Measurements from ENCODE around the gene UBE2G1. TPM values are rescaled to one million over a fixed set of nuclear protein-coding genes. Genes with fewer than 3 reads are reported as not detected.

The UBE2G1 gene
- total and polyA plus RNA-seq, 10 of the 15 experiments (the other 5 are each of a cell fraction or from before 2014, with no cell fraction given), result 24.4 to 139 (median 77.4) TPM

- no peak for DNase-seq (ENCODE audit: low read depth, low spot score)
- BruUV-seq (replicated peaks), result no TSS peak
- WGBS (ENCODE audit: insufficient coverage, insufficient replicate concordance, low lambda C conversion rate, missing lambda C conversion rate), result 94% methylated on average over 5 of the region's 5 CpGs
- POLR2A ChIA-PET, result interaction anchor here (1.0 to 1.1 kb wide), 2 partner anchors 63 to 92 kb away, joined by 3 to 4 read pairs; no protein-coding TSS in a partner anchor
- RAD21 ChIA-PET (ENCODE audit: unreplicated experiment), result interaction anchor here (0.5 to 0.9 kb wide), 2 partner anchors 21 to 143 kb away, joined by 4 to 5 read pairs; no protein-coding TSS in a partner anchor
- no peak for FAIRE-seq
- intact Hi-C loops (cut with micrococcal nuclease; ENCODE audit: unreplicated experiment) (no loop called here), in situ Hi-C loops (cut with MboI) (no loop called here)
- peak overlapping the region; percentile 18; the same call in 1 of the 2 replicates for H3K27ac ChIP-seq (ENCODE audit: control insufficient read depth, insufficient read depth)
- CTCF ChIA-PET, result interaction anchor here (1.0 to 1.4 kb wide), 7 partner anchors 10 to 71 kb away, joined by 3 to 6 read pairs (median 3); no protein-coding TSS in a partner anchor
- H3K27me3 ChIP-seq (replicated peaks in 1 of 2; ENCODE audit: control insufficient read depth in 2 of 2, insufficient read depth in 2 of 2, low read length in 1 of 2), result no peaks in the 10 kb centered on the region
- H2AFZ ChIP-seq (ENCODE audit: control insufficient read depth, low read depth, low read length), result no peak overlapping the region
- no peaks in the 10 kb centered on the region for H3K9me3 ChIP-seq (replicated peaks; ENCODE audit: control insufficient read depth, insufficient read depth, low read length)
- peak overlapping the region; percentile 2; the same call in 1 of the 2 replicates for H3K4me2 ChIP-seq (ENCODE audit: control insufficient read depth, insufficient read depth)
- H3K4me3 ChIP-seq, result no peak overlapping the region
- no peaks in the 10 kb centered on the region for H4K20me1 ChIP-seq (ENCODE audit: control insufficient read depth, insufficient read depth)
- TF ChIP-seq NRF1 (conservative IDR thresholded peaks at IDR 0.05; ENCODE audit: low read depth, low read length) (no peak), MTA3 (IDR thresholded peaks at IDR 0.05; ENCODE audit: borderline replicate concordance, low read length) (no peak), EZH2 (IDR thresholded peaks at IDR 0.05; ENCODE audit: borderline replicate concordance, control insufficient read depth, low read depth, low read length) (no peak), BRCA1 (IDR thresholded peaks at IDR 0.05; ENCODE audit: low read depth, low read length) (no peak), DPF2 (IDR thresholded peaks at IDR 0.05) (no peak), SIN3A (IDR thresholded peaks at IDR 0.05; ENCODE audit: low read depth, low read length) (no peak), HDAC2 (IDR thresholded peaks at IDR 0.05) (no peak), RAD21 (IDR thresholded peaks at IDR 0.05; ENCODE audit: insufficient read depth, low read depth, low read length) (no peak), YY1 (IDR thresholded peaks at IDR 0.05; ENCODE audit: low read depth, low read length) (no peak), NBN (IDR thresholded peaks at IDR 0.05) (no peak), SMAD1 (IDR thresholded peaks at IDR 0.05; ENCODE audit: low read depth, partially characterized antibody) (no peak), PAX5 (IDR thresholded peaks at IDR 0.05; ENCODE audit: borderline replicate concordance, low read depth, low read length) (no peak), STAT1 (conservative IDR thresholded peaks at IDR 0.05) (no peak), GATAD2B (conservative IDR thresholded peaks at IDR 0.05; ENCODE audit: low read depth) (no peak), BACH1 (IDR thresholded peaks at IDR 0.05; ENCODE audit: borderline replicate concordance) (no peak)
- H3K4me1 ChIP-seq (ENCODE audit: control insufficient read depth, insufficient read depth, low read length), result peaks cover 34% of the 10 kb centered on the region
- no peak overlapping the region for H3K9ac ChIP-seq (ENCODE audit: control insufficient read depth, insufficient read depth, low read length)
- peaks cover 0 to 7% of the 10 kb centered on the region in 2 experiments; a peak in 3 of 4 replicates for H3K36me3 ChIP-seq (ENCODE audit: control insufficient read depth in 2 of 2, insufficient read depth in 2 of 2, low read length in 1 of 2)
- ATAC-seq, result no peak
- H3K79me2 ChIP-seq (ENCODE audit: control insufficient read depth, insufficient read depth, low read length), result peaks cover 91% of the 10 kb centered on the region
- SMC1A ChIA-PET (ENCODE audit: uncharacterized antibody, unreplicated experiment), result interaction anchor here (1.2 to 3.7 kb wide), 4 partner anchors 10 to 127 kb away, joined by 3 to 16 read pairs (median 4); no protein-coding TSS in a partner anchor
Observed at GRCh38 chr17:4342535-4342934, 23.9 kb downstream of the UBE2G1 start.
